Right ventricle myocardium inferior (tissue), 1 donor: ENCODE data around the gene ZNF723. TPM values are rescaled to one million over a fixed set of nuclear protein-coding genes. Genes with fewer than 3 reads are reported as not detected.
A peak's percentile ranks its signal among the peaks of the same experiment; 100 is the strongest.
"Not testable (repeated sequence)": the region's sequence is repeated elsewhere in the genome, so short reads cannot be mapped to it uniquely, and the experiment has no call there.

Experiments used
- ATAC-seq: fragments of 200-7000 bp; cut with Tn5 transposase; one replicate; pipeline ENCODE4 v1.9.1; 2020; ENCODE audit warnings: mild to moderate bottlenecking, moderate library complexity
- DNase-seq: peaks from one replicate; pipeline ENCODE4 v3.0.0; 2021; ENCODE audit errors: missing footprints
- intact Hi-C: fragments of 100-400 bp; cut with DNase I; formaldehyde crosslinking; loops from one replicate; pipeline ENCODE4 v1.11.0; 2022
- long read RNA-seq: library from polyadenylated mRNA; unstranded; transcript quantifications from one replicate; pipeline ENCODE4 v2.0.0, GENCODE V29; 2021
- total RNA-seq: library from RNA; stranded (reverse); fragmentation: NEBNext Ultra II Directional; extraction: Animal tissue kit (Norgen Biotek cat#: 25700); gene quantifications from one replicate; pipeline ENCODE4 v1.2.1, GENCODE V29; 2021
- donor health status: DM: no; HTN: yes; CAD: no; lungs with severe emphysema.

ZNF723 gene
- total RNA-seq: not detected
- long read RNA-seq: 0 reads

DNA sequence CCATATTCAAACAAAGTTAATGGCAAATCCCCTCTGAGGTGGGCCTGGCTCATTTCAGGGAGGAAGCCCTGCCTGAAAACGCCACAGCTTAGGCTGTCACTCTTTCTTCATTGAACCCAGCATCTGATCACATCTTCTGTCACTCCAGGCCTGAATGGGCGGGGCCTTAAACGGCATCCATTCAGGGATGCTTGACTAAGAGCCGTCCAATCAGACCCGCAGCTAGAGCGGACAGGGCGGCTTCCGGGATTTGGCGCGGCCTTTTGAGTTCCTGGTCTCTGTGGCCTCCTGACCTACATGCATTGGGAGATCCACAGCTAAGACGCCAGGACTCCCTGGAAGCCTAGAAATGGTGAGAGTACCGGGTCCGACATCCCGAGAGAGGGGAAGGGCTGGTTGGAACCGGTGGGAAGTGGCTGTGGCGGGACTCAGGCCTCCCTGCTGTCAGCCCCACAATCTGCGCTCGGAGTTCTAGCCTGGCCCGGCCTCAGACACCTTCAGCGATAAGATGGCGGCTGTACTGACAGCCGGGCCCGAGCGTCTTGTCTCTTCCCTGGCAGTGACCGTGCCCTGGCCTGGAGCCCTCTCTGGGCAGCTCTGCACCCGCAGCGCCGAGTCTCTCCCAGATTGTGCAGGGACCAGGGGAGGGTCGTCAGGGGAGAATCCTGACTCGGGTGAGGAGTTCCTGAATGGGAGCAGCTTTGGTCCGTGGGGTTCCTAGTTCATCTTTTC lies at the start of gene ZNF723:
Gene ZNF723, plus strand, starts transcription at position 261 of the 732 bp plus-strand sequence. Its CDS starts 89 bp downstream, at position 350.
- intact Hi-C loops: no loop called here
- ATAC-seq (no peak), DNase-seq (no peak)

DNA sequence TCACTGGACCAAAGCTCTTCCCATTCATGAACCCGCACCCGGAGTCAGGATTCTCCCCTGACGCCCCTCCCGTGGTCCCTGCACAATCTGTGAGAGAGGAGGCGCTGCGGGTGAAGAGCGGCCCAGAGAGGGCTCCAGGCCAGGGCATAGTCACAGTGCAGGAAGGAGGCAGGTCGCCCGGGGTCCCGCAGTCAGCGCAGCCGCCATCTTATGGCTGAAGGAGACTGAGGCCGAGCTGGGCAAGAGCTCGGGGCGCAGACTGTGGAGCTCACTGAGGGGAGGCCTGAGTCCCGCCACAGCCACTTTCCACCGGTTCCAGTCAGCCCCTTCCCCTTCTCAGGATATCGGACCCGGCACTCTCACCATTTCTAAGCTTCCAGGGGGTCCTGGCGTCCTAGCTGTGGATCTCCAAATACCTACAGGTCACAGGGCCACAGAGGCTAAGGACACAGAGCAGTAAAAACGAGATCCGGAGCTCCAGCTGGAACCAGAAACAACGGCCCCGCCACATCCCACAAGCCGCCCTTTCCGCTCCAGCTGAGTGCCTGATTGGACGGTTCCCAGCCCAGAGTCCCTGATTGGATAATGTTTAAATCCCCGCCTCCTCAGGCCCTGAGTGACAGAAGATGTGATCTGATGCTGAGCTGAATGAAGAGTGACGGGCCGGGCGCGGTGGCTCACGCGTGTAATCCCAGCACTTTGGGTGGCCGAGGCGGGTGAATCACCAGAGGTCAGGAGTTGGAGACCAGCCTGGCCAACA lies 48.3 kb upstream of the ZNF723 start, which contains the start of gene ZNF99:
Gene ZNF99, minus strand, starts transcription at position 501 of the 760 bp plus-strand sequence. Its CDS starts 135 bp downstream, at position 366.
- ATAC-seq (peak; percentile 88), DNase-seq (no peak)
- intact Hi-C loops: no loop called here

DNA sequence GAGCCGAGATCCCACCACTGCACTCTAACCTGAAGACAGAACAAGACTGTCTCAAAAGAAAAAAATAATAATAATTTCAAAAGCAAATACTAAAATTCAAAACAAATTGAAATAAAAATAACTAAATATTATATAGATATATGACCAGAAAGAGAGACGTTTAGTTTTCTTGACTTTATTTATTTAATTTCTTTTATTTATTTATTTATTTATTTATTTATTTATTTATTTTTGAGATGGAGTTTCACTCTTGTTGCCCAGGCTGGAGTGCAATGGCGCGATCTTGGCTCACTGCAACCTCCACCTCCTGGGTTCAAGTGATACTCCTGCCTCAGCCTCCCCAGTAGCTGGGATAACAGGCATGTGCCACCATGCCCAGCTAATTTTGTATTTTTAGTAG lies 39.2 kb upstream of the ZNF723 start:
- intact Hi-C loops: not testable (repeated sequence)

DNA sequence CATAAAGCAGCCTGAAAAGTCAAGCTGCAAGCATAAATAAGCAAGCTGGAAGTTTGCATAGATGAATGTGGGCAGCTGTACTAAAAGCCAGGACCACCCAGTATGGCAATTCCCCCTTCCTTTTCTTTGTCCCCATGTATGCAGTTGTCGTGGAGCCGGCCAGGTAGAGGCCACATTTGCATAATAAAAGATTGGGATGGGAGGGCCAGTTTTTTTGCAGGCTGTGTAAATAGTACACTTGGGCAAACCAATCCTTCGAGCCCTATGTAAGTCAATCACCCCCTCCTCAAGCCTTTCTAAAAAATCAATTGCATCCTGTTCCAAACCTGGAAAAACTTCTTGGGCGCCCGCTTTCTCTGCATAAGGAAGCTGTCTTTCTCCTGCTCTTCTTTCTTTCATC lies 35.1 kb upstream of the ZNF723 start:
- ATAC-seq: no peak
- intact Hi-C loops: no loop called here
- DNase-seq: no peak

More for the DNA sequence above, 39.2 kb upstream of the ZNF723 start:
- not testable (repeated sequence) for ATAC-seq, DNase-seq

DNA sequence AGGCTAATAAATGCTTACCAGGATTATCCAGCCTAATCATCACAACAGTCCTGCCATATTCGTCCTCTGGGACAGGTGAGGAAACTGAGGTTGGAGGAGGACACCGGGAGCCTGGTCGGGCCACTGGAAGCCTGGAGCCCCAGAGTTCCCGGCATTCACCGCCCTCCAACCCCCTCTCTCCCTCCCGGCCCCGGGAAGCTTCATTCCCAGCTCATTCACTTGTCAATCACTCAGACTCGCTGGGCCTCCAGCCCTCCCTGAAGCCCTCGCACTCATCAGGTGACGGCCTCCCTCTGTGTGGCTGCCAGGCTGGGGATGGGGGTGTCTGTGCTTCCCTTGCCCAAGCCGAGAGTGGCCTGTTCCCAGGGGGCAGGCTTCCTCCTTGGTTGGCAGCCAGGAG lies 25.7 kb upstream of the ZNF723 start:
- intact Hi-C loops: no loop called here
- ATAC-seq: no peak

DNA sequence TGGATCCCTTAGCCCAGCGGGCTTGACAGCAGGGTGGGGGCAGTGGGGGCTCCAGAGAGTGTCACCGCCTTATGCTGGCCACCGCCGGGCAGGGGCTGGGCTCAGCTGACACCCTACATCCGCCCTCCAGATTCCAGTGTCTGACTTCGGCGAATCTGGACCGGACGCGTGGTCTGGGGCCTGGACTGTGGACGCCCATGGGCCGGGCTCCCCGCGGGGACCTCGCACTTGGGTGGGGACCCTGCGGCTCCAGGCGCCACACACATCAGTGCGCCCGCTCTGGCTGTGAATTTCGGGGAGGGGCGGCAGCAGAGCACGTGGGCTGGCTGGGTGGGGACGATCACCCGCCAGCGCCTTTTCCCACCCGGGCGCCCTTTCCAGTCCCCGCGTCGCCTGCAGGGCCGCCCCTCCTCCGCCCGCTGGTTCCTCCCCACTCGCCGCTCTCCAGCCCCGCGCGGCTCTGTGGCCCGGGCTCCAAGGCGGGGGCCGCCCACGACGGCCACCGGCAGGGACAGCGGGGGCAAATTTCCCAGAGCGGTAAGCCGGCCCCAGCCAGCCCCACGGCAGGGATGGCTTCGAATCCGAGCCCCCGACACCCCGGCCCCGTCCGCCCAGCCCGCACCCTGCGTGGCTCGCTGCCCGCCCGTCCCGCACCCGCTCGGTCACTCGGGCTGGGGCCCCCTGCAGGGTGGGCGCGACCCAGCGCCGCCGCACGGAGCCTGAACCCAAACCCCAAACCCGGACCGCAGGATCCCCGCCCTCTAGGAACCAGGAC lies 24.8 kb upstream of the ZNF723 start:
- ATAC-seq (no peak), DNase-seq (no peak)
- intact Hi-C loops: no loop called here

More for the DNA sequence above, 25.7 kb upstream of the ZNF723 start:
- DNase-seq: peak; percentile 70

DNA sequence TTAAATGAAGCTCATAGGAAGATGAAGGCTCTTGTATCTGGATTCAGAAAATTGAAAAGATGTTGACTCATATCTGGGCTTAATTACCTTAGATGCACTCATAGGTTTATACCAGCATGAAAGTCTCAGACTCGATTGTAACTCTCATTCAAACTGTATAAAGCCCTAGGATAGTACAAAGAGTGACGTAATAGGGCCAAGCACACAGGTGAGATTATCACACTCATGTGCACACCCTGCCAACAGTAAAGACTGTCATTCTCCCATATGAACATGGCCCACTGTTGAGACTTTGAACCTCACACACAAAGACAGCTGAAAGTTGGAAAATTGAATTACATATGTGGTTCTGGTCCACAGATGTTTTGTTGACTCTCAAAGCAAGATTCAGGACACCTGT lies 18.0 kb upstream of the ZNF723 start:
- no peak for ATAC-seq
- DNase-seq: no peak
- intact Hi-C loops: no loop called here

DNA sequence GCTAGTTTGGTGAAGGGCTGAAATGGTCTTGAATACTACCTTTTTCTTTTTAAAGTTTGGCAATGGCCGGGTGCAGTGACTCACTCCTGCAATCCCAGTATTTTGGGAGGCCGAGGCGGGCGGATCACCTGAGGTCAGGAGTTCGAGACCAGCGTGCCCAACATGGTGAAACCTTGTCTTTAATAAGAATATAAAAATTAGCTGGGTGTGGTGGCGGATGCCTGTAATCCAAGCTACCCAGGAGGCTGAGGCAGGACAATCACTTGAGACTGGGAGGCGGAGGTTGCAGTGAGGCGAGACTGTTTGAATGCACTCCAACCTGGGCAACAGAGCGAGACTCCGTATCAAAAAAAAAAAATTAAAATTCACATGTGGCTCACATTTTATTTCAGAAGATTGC lies 880 bp upstream of the ZNF723 start:
- intact Hi-C loops: no loop called here
- no peak for ATAC-seq
- no peak for DNase-seq

DNA sequence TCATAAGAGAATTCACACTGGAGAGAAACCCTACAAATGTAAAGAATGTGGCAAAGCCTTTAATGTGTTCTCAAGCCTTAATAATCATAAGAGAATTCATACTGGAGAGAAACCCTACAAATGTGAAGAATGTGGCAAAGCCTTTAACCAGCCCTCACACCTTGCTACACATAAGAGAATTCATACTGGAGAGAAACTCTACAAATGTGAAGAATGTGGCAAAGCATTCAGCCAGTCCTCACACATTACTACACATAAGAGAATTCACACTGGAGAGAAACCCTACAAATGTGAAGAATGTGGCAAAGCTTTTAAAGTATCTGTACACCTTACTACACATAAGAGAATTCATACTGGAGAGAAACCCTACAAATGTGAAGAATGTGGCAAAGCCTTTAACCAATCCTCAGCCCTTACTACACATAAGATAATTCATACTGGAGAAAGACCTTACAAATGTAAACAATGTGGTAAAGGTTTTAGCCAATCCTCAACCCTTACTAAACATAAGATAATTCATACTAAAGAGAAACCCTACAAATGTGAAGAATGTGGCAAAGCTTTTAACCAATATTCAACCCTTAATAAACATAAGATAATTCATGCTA lies 25.7 kb downstream of the ZNF723 start:
- ATAC-seq, intact Hi-C loops, DNase-seq: not testable (repeated sequence)

DNA sequence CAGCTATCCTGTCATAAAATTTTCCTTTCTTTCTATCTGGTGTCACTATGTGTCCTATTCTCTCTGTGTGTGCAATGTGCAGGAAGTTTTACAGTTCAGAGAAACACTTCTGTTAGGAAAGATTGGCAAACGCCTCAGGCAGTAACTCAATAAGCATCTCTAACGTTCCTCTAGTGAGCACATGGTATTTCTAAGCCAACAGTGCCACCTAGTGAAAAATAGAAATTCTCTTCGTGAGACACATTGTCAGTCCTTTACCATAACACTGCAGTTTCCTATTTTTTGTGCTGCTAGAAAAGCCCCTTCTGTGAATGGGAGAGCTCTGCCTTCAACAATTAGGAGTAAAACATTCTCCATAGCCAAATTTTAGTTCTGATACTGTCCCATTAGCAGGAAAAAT lies 50.7 kb downstream of the ZNF723 start:
- peak; percentile 56 for ATAC-seq
- DNase-seq: no peak
- intact Hi-C loops: no loop called here

DNA sequence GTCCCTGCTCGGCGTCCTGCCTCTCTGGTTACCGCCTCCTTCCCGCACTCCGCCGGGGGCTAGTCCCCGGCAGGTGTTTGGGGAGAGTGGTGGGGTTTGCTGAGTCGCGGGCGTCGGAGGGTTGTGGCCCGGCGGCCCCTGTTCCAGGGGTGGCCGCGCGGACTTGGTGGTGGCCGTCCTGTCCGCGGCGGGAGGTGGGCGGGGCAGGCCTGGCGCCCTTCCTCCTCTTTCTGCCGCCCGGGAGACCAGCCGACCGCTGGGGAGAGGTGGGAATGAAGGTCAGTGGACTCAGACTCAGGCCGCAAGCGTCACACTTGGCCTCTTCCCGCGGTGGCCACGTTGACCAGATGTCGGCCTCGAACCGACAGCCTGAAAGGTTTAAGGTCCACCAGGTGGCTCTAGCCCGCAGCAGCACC lies 61.8 kb downstream of the ZNF723 start:
- DNase-seq (peak; percentile 66), ATAC-seq (no peak)
- intact Hi-C loops: no loop called here

DNA sequence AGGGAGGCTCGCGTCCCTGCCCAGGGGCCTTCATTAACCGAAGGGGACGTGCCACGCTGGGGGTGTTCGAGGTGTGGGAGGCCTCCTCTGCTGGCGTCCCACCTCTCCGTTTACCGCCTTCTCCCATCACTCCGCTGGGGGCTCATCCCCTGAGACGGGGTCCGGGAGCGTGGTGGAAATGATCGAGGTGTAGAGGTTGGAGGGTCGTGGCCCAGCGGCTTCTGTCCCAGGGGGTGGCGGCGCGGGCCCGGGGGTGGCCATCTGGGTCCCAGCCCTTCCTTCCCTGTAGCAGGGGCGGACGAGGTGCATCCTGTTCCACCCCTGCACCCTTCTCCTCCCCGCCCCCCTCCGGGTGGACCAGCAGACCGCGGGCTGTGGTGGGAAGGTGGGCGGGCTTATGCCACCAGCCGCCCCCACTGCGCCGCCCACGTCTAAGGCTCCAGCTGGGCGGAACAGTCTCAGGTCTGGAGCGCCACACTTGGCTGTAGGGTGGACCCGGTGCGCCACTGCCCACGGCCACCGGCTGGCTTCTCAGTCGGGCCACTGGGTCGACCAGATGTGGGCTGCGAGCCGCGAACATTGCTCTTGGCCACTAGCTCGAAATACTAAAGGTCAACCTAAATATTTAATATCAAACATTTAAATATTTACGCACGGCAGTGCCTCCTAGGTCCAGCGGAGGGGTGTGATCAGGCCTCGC lies 69.5 kb downstream of the ZNF723 start:
- DNase-seq: peak; percentile 48

More for the DNA sequence above, 69.5 kb downstream of the ZNF723 start:
- no peak for ATAC-seq
- intact Hi-C loops: no loop called here

Other genes starting within 250 kb of the ZNF723 start
- gene ZNF492, start 198.0 kb upstream of the ZNF723 start, total RNA-seq: 0.16 TPM
- 0.08 TPM for gene ZNF99, start 48.1 kb upstream of the ZNF723 start, total RNA-seq
- gene ZNF728, start 170.9 kb downstream of the ZNF723 start, total RNA-seq: 2.8 TPM